HG03439 (cell line): ENCODE measurements around the gene DGKG.

ENCODE experiments used
- ATAC-seq: cut with Tn5 transposase; IDR thresholded peaks from one replicate; pipeline ENCODE4 v1.9.1; 2021; ENCODE audit warnings: mild to moderate bottlenecking, moderate library complexity; ENCODE audit not compliant: unreplicated experiment

DGKG gene

GRCh38 chr3:186216900-186217819 lies 144.9 kb downstream of the DGKG start:
- ATAC-seq, result no peak

- ATAC-seq, result no peak
Observed at GRCh38 chr3:186214670-186215069, 147.4 kb downstream of the DGKG start.

- no peak for ATAC-seq
Observed at GRCh38 chr3:186213946-186214345, 148.1 kb downstream of the DGKG start.

- no peak for ATAC-seq
Observed at GRCh38 chr3:186212611-186213010, 149.4 kb downstream of the DGKG start.

GRCh38 chr3:186210852-186211500 lies 151.1 kb downstream of the DGKG start:
- ATAC-seq, result no peak

- ATAC-seq, result no peak
Observed at GRCh38 chr3:186209810-186210752, 152.0 kb downstream of the DGKG start.

GRCh38 chr3:186208296-186208989 lies 153.6 kb downstream of the DGKG start:
- no peak for ATAC-seq

GRCh38 chr3:186207515-186207914 lies 154.5 kb downstream of the DGKG start:
- ATAC-seq, result no peak

- no peak for ATAC-seq
Observed at GRCh38 chr3:186200726-186201125, 161.3 kb downstream of the DGKG start.

- no peak for ATAC-seq
Observed at GRCh38 chr3:186198442-186198841, 163.6 kb downstream of the DGKG start.

- ATAC-seq, result no peak
Observed at GRCh38 chr3:186194451-186194811, 167.6 kb downstream of the DGKG start.

GRCh38 chr3:186193534-186194450 lies 168.2 kb downstream of the DGKG start:
- ATAC-seq, result no peak

- ATAC-seq, result no peak
Observed at GRCh38 chr3:186192823-186193222, 169.2 kb downstream of the DGKG start.

GRCh38 chr3:186189492-186189891 lies 172.5 kb downstream of the DGKG start:
- ATAC-seq, result no peak

GRCh38 chr3:186187401-186188275 lies 174.4 kb downstream of the DGKG start:
- ATAC-seq, result no peak

GRCh38 chr3:186185194-186185787 lies 176.7 kb downstream of the DGKG start:
- ATAC-seq, result no peak

- no peak for ATAC-seq
Observed at GRCh38 chr3:186184021-186184420, 178.0 kb downstream of the DGKG start.

GRCh38 chr3:186182850-186183249 lies 179.2 kb downstream of the DGKG start:
- ATAC-seq, result no peak
